MCF 10A (cell line): Measurements from ENCODE around the gene ATF7. TPM values are rescaled to one million over a fixed set of nuclear protein-coding genes. Genes with fewer than 3 reads are reported as not detected.

Source experiments
- BruUV-seq: library from RNA; stranded (reverse); fragments of 400-500 nt; replicated peaks from 2 replicates; lab custom pipeline; 2021; lab: Mats Ljungman, UMichigan
- CTCF ChIA-PET: fragments of 300-600 bp; sonication (Branson Sonifier 250); formaldehyde crosslinking; extraction: SDS; loops from one replicate; lab custom pipeline; 2021; ENCODE audit warnings: antibody characterized with exemption, inconsistent platforms; lab: Yijun Ruan, JAX
- POLR2A ChIA-PET: fragments of 300-600, 350-650 bp; sonication (Branson Sonifier 250); formaldehyde crosslinking; extraction: SDS; loops from one replicate; lab custom pipeline; 2020; ENCODE audit warnings: antibody characterized with exemption, inconsistent platforms; lab: Yijun Ruan, JAX
- DNase-seq: peaks from one replicate; pipeline ENCODE4 v3.0.0-alpha.2; 2018; ENCODE audit not compliant: unreplicated experiment
- H3K27ac Mint-ChIP-seq: one replicate; pipeline ENCODE4 v1.8.0; 2022; ENCODE audit warnings: mild to moderate bottlenecking, low read depth, mixed read lengths; ENCODE audit not compliant: unreplicated experiment
- H3K27me3 Mint-ChIP-seq: one replicate; pipeline ENCODE4 v1.8.0; 2022; ENCODE audit warnings: mixed read lengths; ENCODE audit not compliant: insufficient read depth, unreplicated experiment
- H3K36me3 Mint-ChIP-seq: one replicate; pipeline ENCODE4 v1.8.0; 2022; ENCODE audit warnings: mild to moderate bottlenecking, moderate library complexity, mixed read lengths; ENCODE audit not compliant: insufficient read depth, unreplicated experiment
- H3K4me1 Mint-ChIP-seq: one replicate; pipeline ENCODE4 v1.8.0; 2022; ENCODE audit warnings: mixed read lengths; ENCODE audit not compliant: insufficient read depth, unreplicated experiment
- H3K4me3 Mint-ChIP-seq: one replicate; pipeline ENCODE4 v1.8.0; 2022; ENCODE audit warnings: mild to moderate bottlenecking, moderate library complexity, mixed read lengths; ENCODE audit not compliant: unreplicated experiment
- H3K9me3 Mint-ChIP-seq: one replicate; pipeline ENCODE4 v1.8.0; 2022; ENCODE audit warnings: mixed read lengths; ENCODE audit not compliant: unreplicated experiment
- CTCF ChIP-seq: fragments of 200-600 bp; IDR thresholded peaks from one replicate; pipeline ENCODE4 v1.8.0; 2022; ENCODE audit warnings: antibody characterized with exemption, mild to moderate bottlenecking; ENCODE audit not compliant: unreplicated experiment
- intact Hi-C: fragments of 100-400 bp; cut with micrococcal nuclease; formaldehyde crosslinking; loops from 2 replicates; pipeline ENCODE4 v1.14.1; 2022
- total RNA-seq: library from RNA; stranded (reverse); gene quantifications from 2 replicates; pipeline ENCODE4 v1.2.3, GENCODE V29; 2022

ATF7 gene
- total RNA-seq, 1 experiment from 2014 or later = 40.8 TPM

GRCh38 chr12:53514628-53515290 lies 111.4 kb downstream of the ATF7 start:
- no peak for DNase-seq
- BruUV-seq = no TSS peak
- no peak for TF ChIP-seq CTCF
- ChIA-PET CTCF (interaction anchor here (1.1 kb wide), 1 partner anchor 9 kb away, joined by 3 read pairs; no protein-coding TSS in a partner anchor), POLR2A (interaction anchor here (2.1 kb wide), 1 partner anchor 14 kb away, joined by 6 read pairs; the partner anchor contains the start of gene TARBP2)
- Mint-ChIP-seq H3K9me3 (no peaks in the 10 kb centered on the region), H3K4me3 (no peak overlapping the region), H3K27me3 (no peaks in the 10 kb centered on the region), H3K27ac (no peak overlapping the region), H3K36me3 (peaks cover 84% of the 10 kb centered on the region), H3K4me1 (no peaks in the 10 kb centered on the region)
- intact Hi-C loops = no loop called here

- Mint-ChIP-seq H3K4me1 (peaks cover under 1% of the 10 kb centered on the region), H3K9me3 (no peaks in the 10 kb centered on the region), H3K36me3 (peaks cover 83% of the 10 kb centered on the region), H3K27me3 (no peaks in the 10 kb centered on the region), H3K4me3 (no peak overlapping the region), H3K27ac (no peak overlapping the region)
- CTCF ChIA-PET = interaction anchor here (0.8 to 1.2 kb wide), 2 partner anchors 9 to 182 kb away, joined by 3 to 4 read pairs; no protein-coding TSS in a partner anchor
- POLR2A ChIA-PET = interaction anchor here (2.1 kb wide), 1 partner anchor 13 kb away, joined by 6 read pairs; the partner anchor contains the start of gene TARBP2
- no peak for TF ChIP-seq CTCF
- no peak for DNase-seq
- intact Hi-C loops = no loop called here
- no TSS peak for BruUV-seq
Observed at GRCh38 chr12:53513712-53514410, 112.3 kb downstream of the ATF7 start.

GRCh38 chr12:53510181-53510812 lies 115.9 kb downstream of the ATF7 start:
- H3K4me3 Mint-ChIP-seq = no peak overlapping the region
- ChIA-PET POLR2A (interaction anchor here (0.6 to 5.3 kb wide), 5 partner anchors 10 to 185 kb away, joined by 3 to 33 read pairs (median 3); partner anchors contain the start of genes MAP3K12 and TARBP2), CTCF (interaction anchor here (0.7 to 4.3 kb wide), 6 partner anchors 9 to 189 kb away, joined by 3 to 93 read pairs (median 16); partner anchors contain the start of genes AAAS and TARBP2)
- no peak overlapping the region for H3K27ac Mint-ChIP-seq
- no peaks in the 10 kb centered on the region for H3K9me3 Mint-ChIP-seq
- intact Hi-C loops = no loop called here
- no TSS peak for BruUV-seq
- peaks cover 85% of the 10 kb centered on the region for H3K36me3 Mint-ChIP-seq
- no peak for TF ChIP-seq CTCF
- H3K27me3 Mint-ChIP-seq = no peaks in the 10 kb centered on the region
- DNase-seq = no peak
- peaks cover 5% of the 10 kb centered on the region for H3K4me1 Mint-ChIP-seq
